GM21515 (cell line): ENCODE measurements around the gene NEUROG2.
"Not testable (repeated sequence)": the region's sequence is repeated elsewhere in the genome, so short reads cannot be mapped to it uniquely, and the experiment has no call there.

ENCODE experiments used
- ATAC-seq: cut with Tn5 transposase; IDR thresholded peaks from one replicate; pipeline ENCODE4 v1.9.1; 2021; ENCODE audit not compliant: unreplicated experiment

NEUROG2 gene

DNA sequence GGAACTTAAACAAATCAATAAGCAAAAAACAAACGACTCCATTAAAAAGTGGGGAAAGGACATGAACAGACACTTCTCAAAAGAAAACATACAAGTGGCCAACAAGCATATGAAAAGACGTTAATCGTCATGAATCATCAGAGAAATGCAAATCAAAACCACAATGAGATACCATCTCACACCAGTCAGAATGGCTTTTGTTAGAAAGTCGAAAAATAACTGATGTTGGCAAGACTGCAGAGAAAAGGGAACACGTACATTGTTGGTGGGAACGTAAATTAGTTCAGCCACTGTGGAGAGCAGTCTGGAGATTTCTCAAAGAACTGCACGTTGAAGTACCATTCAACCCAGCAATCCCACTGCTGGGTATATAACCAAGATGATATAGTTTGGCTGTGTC is 23.7 kb downstream of the NEUROG2 start:
- no peak for ATAC-seq

DNA sequence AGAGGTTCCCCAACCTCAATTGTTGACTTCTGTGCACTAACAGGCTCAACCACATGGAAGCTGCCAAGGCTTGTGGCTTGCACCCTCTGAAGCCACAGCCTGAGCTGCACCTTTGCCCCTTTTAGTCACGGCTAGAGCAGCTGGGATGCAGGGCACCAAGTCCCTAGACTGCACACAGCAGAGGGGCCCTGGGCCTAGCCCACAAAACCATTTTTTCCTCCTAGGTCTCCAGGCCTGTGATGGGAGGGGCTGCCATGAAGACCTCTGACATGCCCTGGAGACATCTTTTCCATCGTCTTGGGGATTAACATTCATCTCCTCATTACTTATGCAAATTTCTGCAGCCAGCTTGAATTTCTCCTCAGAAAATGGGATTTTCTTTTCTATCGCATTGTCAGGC is 25.2 kb downstream of the NEUROG2 start:
- not testable (repeated sequence) for ATAC-seq

DNA sequence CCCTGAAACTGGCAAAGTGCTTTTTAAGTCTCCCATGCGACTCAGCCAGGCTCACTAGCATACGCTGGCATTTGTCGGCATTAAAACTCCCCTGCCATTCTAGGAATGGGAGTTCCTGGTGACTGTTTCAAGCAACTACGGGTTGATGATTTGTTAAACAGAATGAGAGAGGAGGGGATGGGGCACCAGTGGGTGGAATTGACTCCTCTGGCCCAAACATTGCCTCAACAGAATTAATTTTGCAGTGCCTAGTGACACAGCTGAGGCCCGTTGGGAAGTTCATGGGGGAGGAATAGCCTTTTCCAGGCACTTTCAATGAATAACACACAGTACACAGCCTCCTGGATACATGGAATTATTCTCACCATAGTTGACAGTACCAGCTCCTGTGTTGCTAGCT is 30.1 kb downstream of the NEUROG2 start:
- no peak for ATAC-seq

DNA sequence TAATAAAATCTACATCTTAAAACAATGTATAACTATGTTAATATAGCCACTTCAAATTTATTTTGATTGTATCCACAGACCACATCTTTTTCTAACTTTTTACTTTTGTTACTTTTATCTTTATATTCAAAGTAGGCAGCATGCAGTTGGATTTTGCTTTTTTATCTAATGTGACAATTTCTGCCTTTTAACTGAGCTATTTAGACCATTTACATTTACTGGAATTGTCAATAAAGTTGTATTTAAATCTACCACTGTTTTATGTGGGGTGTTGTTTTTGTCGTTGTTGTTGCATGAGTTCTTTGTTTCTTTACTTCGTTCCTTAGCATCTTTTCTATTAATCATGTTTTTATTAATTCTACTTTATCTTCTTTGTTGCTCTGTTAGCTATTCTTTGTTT is 42.0 kb downstream of the NEUROG2 start:
- ATAC-seq, result no peak

DNA sequence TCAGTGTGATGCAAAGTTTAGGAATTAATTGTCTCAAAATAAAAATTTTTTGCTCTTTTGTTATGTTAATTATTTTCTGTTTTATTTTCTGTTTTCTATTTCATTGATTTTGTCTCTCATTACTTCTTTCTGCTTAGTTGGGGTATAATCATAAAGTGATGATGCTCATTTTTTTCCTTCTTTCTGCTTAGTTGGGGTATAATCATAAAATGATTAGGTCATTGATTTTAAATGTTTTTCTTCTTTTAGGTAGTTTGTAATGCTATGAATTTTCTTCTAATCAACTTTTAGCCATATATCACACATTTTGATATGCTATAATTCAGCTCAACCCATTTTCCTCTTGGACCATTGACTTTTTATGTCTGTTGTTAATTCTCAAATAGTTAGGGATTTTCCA is 43.7 kb downstream of the NEUROG2 start:
- ATAC-seq, result no peak
